HCT116 (cell line): ENCODE measurements around the gene BTF3. TPM values are rescaled to one million over a fixed set of nuclear protein-coding genes. Genes with fewer than 3 reads are reported as not detected.

Source experiments
- ATAC-seq: fragments of 200-7000 bp; cut with Tn5 transposase; 2 replicates; pipeline ENCODE4 v1.9.1; 2020; ENCODE audit warnings: mild to moderate bottlenecking, moderate library complexity
- BruUV-seq: library from RNA; stranded (reverse); fragments of 400-500 nt; replicated peaks from 2 replicates; lab custom pipeline; 2021; lab: Mats Ljungman, UMichigan
- CTCF ChIA-PET: fragments of 300-600 bp; sonication (Branson Sonifier 250); formaldehyde crosslinking; loops from one replicate; lab custom pipeline; 2021; ENCODE audit warnings: antibody characterized with exemption; lab: Charles Lee
- POLR2A ChIA-PET: fragments of 300-600, 350-600 bp; sonication (Branson Sonifier 250); formaldehyde crosslinking; loops from one replicate; lab custom pipeline; 2021; ENCODE audit warnings: antibody characterized with exemption; lab: Charles Lee
- RAD21 ChIA-PET, 2 experiments: fragments of 300-600 bp; sonication (Branson Sonifier 250); formaldehyde crosslinking; loops; one replicate each; lab custom pipeline; 2023; ENCODE audit warnings: low total read pairs in 2 of 2; ENCODE audit not compliant: uncharacterized antibody in 2 of 2, unreplicated experiment in 2 of 2, low non-redundant PET in 1 of 2; lab: Charles Lee
- DNase-seq: peaks from one replicate; pipeline ENCODE4 v3.0.0-alpha.2; 2010; ENCODE audit warnings: low read depth, low spot score
- H2AFZ ChIP-seq: fragments of 200-600 bp; shearing (Covaris generic), sonication (generic); 2 replicates; pipeline ENCODE4 v1.6.1; 2017; ENCODE audit warnings: low read depth, mixed run types, mixed read lengths, antibody characterized with exemption, low read length; ENCODE audit not compliant: poor library complexity, severe bottlenecking
- H3K27ac ChIP-seq: 2 replicates; pipeline ENCODE4 v1.5.1; 2012; ENCODE audit warnings: low read depth, low read length
- H3K27me3 ChIP-seq: fragments of 200-600 bp; sonication (generic); 2 replicates; pipeline ENCODE4 v1.6.1; 2016; ENCODE audit warnings: mixed run types, low read length, mixed read lengths; ENCODE audit not compliant: insufficient read depth
- H3K36me3 ChIP-seq, 2 experiments: fragments of 200-500 bp in 1 of 2; fragments of 200-600 bp in 1 of 2; sonication (Bioruptor generic) in 1 of 2; sonication (generic) in 1 of 2; 2 replicates each; pipeline versions ENCODE4 v1.5.1 to v1.6.1; 2014 to 2016; ENCODE audit warnings: low read length in 2 of 2, inconsistent platforms in 1 of 2, mixed read lengths in 1 of 2, mixed run types in 1 of 2; ENCODE audit not compliant: insufficient read depth in 2 of 2, control insufficient read depth in 1 of 2
- H3K4me1 ChIP-seq, 2 experiments: fragments of 200-600 bp in 1 of 2; sonication (generic) in 1 of 2; 2 replicates each; pipeline versions ENCODE4 v1.5.1 to v1.6.1; 2012 to 2017; ENCODE audit warnings: low read length in 2 of 2, inconsistent platforms in 1 of 2, mild to moderate bottlenecking in 1 of 2, mixed read lengths in 1 of 2, mixed run types in 1 of 2, moderate library complexity in 1 of 2; ENCODE audit not compliant: insufficient read depth in 2 of 2, control insufficient read depth in 1 of 2
- H3K4me2 ChIP-seq: fragments of 200-600 bp; sonication (generic); 2 replicates; pipeline ENCODE4 v1.6.1; 2017; ENCODE audit warnings: mixed run types, low read length, mixed read lengths
- H3K4me3 ChIP-seq, 2 experiments: fragments of 200-600 bp in 1 of 2; sonication (generic) in 1 of 2; replicated peaks in 1 of 2; 2 replicates each; pipeline ENCODE4 v1.5.1; 2011 to 2016; ENCODE audit warnings: low read length in 2 of 2, control low read depth in 1 of 2, low read depth in 1 of 2, mild to moderate bottlenecking in 1 of 2, mixed read lengths in 1 of 2, mixed run types in 1 of 2
- H3K79me2 ChIP-seq: fragments of 200-600 bp; sonication (generic); 2 replicates; pipeline ENCODE4 v1.6.1; 2017; ENCODE audit warnings: mild to moderate bottlenecking, mixed run types, low read length, moderate library complexity, mixed read lengths; ENCODE audit not compliant: insufficient read depth
- H3K9ac ChIP-seq: fragments of 200-600 bp; sonication (generic); 2 replicates; pipeline ENCODE4 v1.6.1; 2016; ENCODE audit warnings: low read length, mixed read lengths
- H3K9me2 ChIP-seq: fragments of 200-600 bp; sonication (generic), shearing (Covaris generic); 2 replicates; pipeline ENCODE4 v1.6.1; 2017; ENCODE audit warnings: mixed run types, mild to moderate bottlenecking, moderate library complexity; ENCODE audit not compliant: insufficient read depth
- H3K9me3 ChIP-seq, 2 experiments: fragments of 200-500 bp in 1 of 2; fragments of 200-600 bp in 1 of 2; sonication (Bioruptor generic) in 1 of 2; sonication (generic) in 1 of 2; 2 replicates each; pipeline ENCODE4 v1.6.1; 2014 to 2017; ENCODE audit warnings: low read length in 2 of 2, mixed read lengths in 2 of 2, inconsistent platforms in 1 of 2, low read depth in 1 of 2, mild to moderate bottlenecking in 1 of 2, mixed run types in 1 of 2, moderate library complexity in 1 of 2; ENCODE audit not compliant: control insufficient read depth in 1 of 2, insufficient read depth in 1 of 2
- H4K20me1 ChIP-seq: fragments of 200-600 bp; sonication (generic), shearing (Covaris generic); 2 replicates; pipeline ENCODE4 v1.6.1; 2017; ENCODE audit warnings: mixed run types, mild to moderate bottlenecking, moderate library complexity; ENCODE audit not compliant: insufficient read depth
- EGR1 ChIP-seq: IDR thresholded peaks from 2 replicates; pipeline ENCODE4 v1.6.1; 2012; ENCODE audit warnings: low read depth
- ELF1 ChIP-seq: IDR thresholded peaks from 2 replicates; pipeline ENCODE4 v1.6.1; 2012; ENCODE audit warnings: low read depth, borderline replicate concordance
- EZH2 ChIP-seq: fragments of 200-600 bp; sonication (generic); IDR thresholded peaks from 2 replicates; pipeline ENCODE4 v1.6.1; 2017; ENCODE audit warnings: antibody characterized with exemption, mixed run types
- EZH2phosphoT487 ChIP-seq: fragments of 200-600 bp; IDR thresholded peaks from 2 replicates; pipeline ENCODE4 v1.6.1; 2018; ENCODE audit warnings: antibody characterized with exemption, borderline replicate concordance
- FOSL1 ChIP-seq: IDR thresholded peaks from 2 replicates; pipeline ENCODE4 v1.6.1; 2012; ENCODE audit warnings: low read depth
- JUND ChIP-seq: IDR thresholded peaks from 2 replicates; pipeline ENCODE4 v1.6.1; 2012
- POLR2AphosphoS5 ChIP-seq: IDR thresholded peaks from 2 replicates; pipeline ENCODE4 v1.6.1; 2011; ENCODE audit warnings: mild to moderate bottlenecking, low read depth, low read length, moderate library complexity
- RAD21 ChIP-seq: IDR thresholded peaks from 2 replicates; pipeline ENCODE4 v1.6.1; 2012; ENCODE audit warnings: low read depth, mild to moderate bottlenecking
- SIN3A ChIP-seq: IDR thresholded peaks from 2 replicates; pipeline ENCODE4 v1.6.1; 2012; ENCODE audit warnings: low read depth
- SP1 ChIP-seq: IDR thresholded peaks from 2 replicates; pipeline ENCODE4 v1.6.1; 2012; ENCODE audit warnings: low read depth
- SRF ChIP-seq: IDR thresholded peaks from 2 replicates; pipeline ENCODE4 v1.6.1; 2012; ENCODE audit warnings: low read depth
- YY1 ChIP-seq: IDR thresholded peaks from 2 replicates; pipeline ENCODE4 v1.6.1; 2011; ENCODE audit warnings: low read length, low read depth, moderate library complexity, mild to moderate bottlenecking; ENCODE audit not compliant: insufficient replicate concordance; ENCODE audit errors: extremely low read depth
- ZFX ChIP-seq: fragments of 450-650 bp; IDR thresholded peaks from 2 replicates; pipeline ENCODE4 v1.6.1; 2017
- intact Hi-C: fragments of 100-400 bp; cut with micrococcal nuclease; formaldehyde crosslinking; loops from 2 replicates; pipeline ENCODE4 v1.10.0; 2022
- total RNA-seq: library from RNA; stranded (reverse); gene quantifications from one replicate; pipeline ENCODE4 v1.2.1, GENCODE V29; 2021; ENCODE audit not compliant: unreplicated experiment
- TF ChIP-seq, protein P1 (sequence below): IDR thresholded peaks from 2 replicates; pipeline ENCODE4 v1.6.1; 2012
- TF ChIP-seq, protein P2 (sequence below): IDR thresholded peaks from 2 replicates; pipeline ENCODE4 v1.6.1; 2012
- TF ChIP-seq, protein P3 (sequence below), 3 experiments: fragments of 200-600 bp in 1 of 3; sonication (generic) in 1 of 3; IDR thresholded peaks in 2 of 3; conservative IDR thresholded peaks in 1 of 3; 2 replicates each; pipeline ENCODE4 v1.5.1; 2012 to 2017; ENCODE audit warnings: low read depth in 2 of 3, low read length in 2 of 3, antibody characterized with exemption in 1 of 3, borderline replicate concordance in 1 of 3, control low read depth in 1 of 3, mild to moderate bottlenecking in 1 of 3, mixed read lengths in 1 of 3, mixed run types in 1 of 3, moderate library complexity in 1 of 3; ENCODE audit not compliant: insufficient read depth in 1 of 3

Gene BTF3
- total RNA-seq, 1 experiment from 2014 or later: 868 TPM

DNA sequence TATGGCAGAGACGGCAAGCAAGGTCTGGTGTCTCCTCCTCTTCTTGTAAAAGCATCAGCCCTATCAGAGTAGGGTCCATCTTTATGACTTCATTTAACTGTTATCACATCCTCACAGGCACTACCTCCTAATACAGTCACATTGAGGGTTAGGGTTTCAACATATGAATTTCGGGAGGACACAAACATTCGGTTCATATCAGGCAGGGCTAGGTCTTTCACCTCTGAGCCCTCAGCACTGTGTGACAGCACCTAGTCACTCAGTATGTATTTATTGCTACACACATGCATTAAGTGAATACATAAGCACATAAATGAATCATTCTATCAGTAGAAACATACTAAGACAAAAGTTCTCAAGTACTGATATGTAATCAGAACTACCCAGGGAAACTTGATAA is 9.4 kb upstream of the BTF3 start:
- CTCF ChIA-PET: interaction anchor here (2.3 kb wide), 1 partner anchor 8 kb away, joined by 14 read pairs; the partner anchor contains the start of gene BTF3
- no peak overlapping the region for H3K27ac ChIP-seq

DNA sequence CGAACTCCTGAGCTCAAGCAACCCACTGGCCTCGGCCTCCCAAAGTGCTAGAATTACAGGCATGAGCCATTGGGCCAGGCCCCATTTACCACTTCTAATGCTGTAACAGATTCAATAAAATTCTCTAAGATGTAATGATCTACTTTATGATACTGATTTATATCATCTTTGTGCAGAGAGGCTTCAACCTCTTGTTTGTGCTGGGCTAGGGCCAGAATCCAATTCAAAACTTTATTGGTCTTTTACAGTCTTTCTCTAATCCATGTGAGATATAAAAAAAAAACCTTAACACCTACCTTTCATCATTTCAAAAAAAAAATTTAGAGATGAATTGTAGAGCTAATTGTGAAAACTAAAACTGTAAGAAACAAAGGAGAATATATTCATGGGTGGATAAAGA is 8.2 kb upstream of the BTF3 start:
- ChIA-PET POLR2A (no interaction called here), CTCF (no interaction called here), RAD21 (no interaction called here)
- Histone ChIP-seq H3K9ac (no peak overlapping the region), H4K20me1 (no peaks in the 10 kb centered on the region), H3K79me2 (no peaks in the 10 kb centered on the region), H3K9me2 (no peaks in the 10 kb centered on the region), H3K27me3 (no peaks in the 10 kb centered on the region), H3K4me1 (no peaks in the 10 kb centered on the region), H3K4me2 (no peak overlapping the region), H3K27ac (no peak overlapping the region)
- no TSS peak for BruUV-seq
- TF ChIP-seq YY1 (no peak), POLR2AphosphoS5 (no peak), ELF1 (no peak), FOSL1 (no peak), SP1 (no peak), EGR1 (no peak), SIN3A (no peak), ZFX (no peak)
- TF ChIP-seq, protein P1, sequence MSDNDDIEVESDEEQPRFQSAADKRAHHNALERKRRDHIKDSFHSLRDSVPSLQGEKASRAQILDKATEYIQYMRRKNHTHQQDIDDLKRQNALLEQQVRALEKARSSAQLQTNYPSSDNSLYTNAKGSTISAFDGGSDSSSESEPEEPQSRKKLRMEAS: no peak
- TF ChIP-seq, protein P2, sequence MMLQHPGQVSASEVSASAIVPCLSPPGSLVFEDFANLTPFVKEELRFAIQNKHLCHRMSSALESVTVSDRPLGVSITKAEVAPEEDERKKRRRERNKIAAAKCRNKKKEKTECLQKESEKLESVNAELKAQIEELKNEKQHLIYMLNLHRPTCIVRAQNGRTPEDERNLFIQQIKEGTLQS: no peak
- TF ChIP-seq, protein P3, sequence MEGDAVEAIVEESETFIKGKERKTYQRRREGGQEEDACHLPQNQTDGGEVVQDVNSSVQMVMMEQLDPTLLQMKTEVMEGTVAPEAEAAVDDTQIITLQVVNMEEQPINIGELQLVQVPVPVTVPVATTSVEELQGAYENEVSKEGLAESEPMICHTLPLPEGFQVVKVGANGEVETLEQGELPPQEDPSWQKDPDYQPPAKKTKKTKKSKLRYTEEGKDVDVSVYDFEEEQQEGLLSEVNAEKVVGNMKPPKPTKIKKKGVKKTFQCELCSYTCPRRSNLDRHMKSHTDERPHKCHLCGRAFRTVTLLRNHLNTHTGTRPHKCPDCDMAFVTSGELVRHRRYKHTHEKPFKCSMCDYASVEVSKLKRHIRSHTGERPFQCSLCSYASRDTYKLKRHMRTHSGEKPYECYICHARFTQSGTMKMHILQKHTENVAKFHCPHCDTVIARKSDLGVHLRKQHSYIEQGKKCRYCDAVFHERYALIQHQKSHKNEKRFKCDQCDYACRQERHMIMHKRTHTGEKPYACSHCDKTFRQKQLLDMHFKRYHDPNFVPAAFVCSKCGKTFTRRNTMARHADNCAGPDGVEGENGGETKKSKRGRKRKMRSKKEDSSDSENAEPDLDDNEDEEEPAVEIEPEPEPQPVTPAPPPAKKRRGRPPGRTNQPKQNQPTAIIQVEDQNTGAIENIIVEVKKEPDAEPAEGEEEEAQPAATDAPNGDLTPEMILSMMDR (IDR thresholded peaks at IDR 0.05 in 2 of 3, conservative IDR thresholded peaks at IDR 0.05 in 1 of 3; ENCODE audit: borderline replicate concordance in 1 of 3, insufficient read depth in 1 of 3, low read depth in 2 of 3, low read length in 2 of 3): no peak
- TF ChIP-seq, all 23 proteins: peak for 0
- Histone ChIP-seq H3K4me3 (no peak overlapping the region), H2AFZ (no peak overlapping the region), H3K9me3 (no peaks in the 10 kb centered on the region), H3K36me3 (no peaks in the 10 kb centered on the region)
- intact Hi-C loops: no loop called here
- no peak for DNase-seq
- no peak for ATAC-seq

More for the DNA sequence above, 9.4 kb upstream of the BTF3 start:
- Histone ChIP-seq H3K9ac (no peak overlapping the region), H3K4me1 (no peaks in the 10 kb centered on the region), H2AFZ (no peak overlapping the region), H4K20me1 (no peaks in the 10 kb centered on the region), H3K36me3 (no peaks in the 10 kb centered on the region), H3K9me3 (no peaks in the 10 kb centered on the region), H3K4me3 (no peak overlapping the region), H3K79me2 (no peaks in the 10 kb centered on the region), H3K9me2 (no peaks in the 10 kb centered on the region), H3K27me3 (no peaks in the 10 kb centered on the region), H3K4me2 (no peak overlapping the region)
- BruUV-seq: no TSS peak
- ChIA-PET POLR2A (no interaction called here), RAD21 (no interaction called here)
- intact Hi-C loops: no loop called here
- TF ChIP-seq EZH2phosphoT487: no peak
- TF ChIP-seq SIN3A: no peak
- no peak for TF ChIP-seq JUND
- no peak for TF ChIP-seq SP1
- no peak for TF ChIP-seq ELF1
- no peak for TF ChIP-seq EZH2
- TF ChIP-seq SRF: no peak
- TF ChIP-seq RAD21: no peak
- ATAC-seq (no peak), DNase-seq (no peak)
